RWPE1 (cell line): Measurements from ENCODE around the gene C2orf92.

ENCODE experiments used
- CTCF ChIA-PET: fragments of 350-600 bp; sonication (Branson Sonifier 250); formaldehyde crosslinking; extraction: SDS; loops from one replicate; lab custom pipeline; 2021; lab: Yijun Ruan, JAX
- POLR2A ChIA-PET: fragments of 400-600 bp; formaldehyde crosslinking; extraction: SDS; loops from one replicate; lab custom pipeline; 2020; ENCODE audit warnings: antibody characterized with exemption; ENCODE audit not compliant: low non-redundant PET; lab: Yijun Ruan, JAX
- DNase-seq: peaks from one replicate; pipeline ENCODE4 v3.0.0; 2012; ENCODE audit warnings: low spot score
- H3K27ac ChIP-seq: fragments of 450-650 bp; 2 replicates; pipeline ENCODE4 v1.5.1; 2017
- TF ChIP-seq, protein P1 (sequence below): fragments of 450-650 bp; conservative IDR thresholded peaks from 2 replicates; pipeline ENCODE4 v1.5.1; 2017; ENCODE audit warnings: low read depth, mild to moderate bottlenecking

C2orf92 gene

DNA sequence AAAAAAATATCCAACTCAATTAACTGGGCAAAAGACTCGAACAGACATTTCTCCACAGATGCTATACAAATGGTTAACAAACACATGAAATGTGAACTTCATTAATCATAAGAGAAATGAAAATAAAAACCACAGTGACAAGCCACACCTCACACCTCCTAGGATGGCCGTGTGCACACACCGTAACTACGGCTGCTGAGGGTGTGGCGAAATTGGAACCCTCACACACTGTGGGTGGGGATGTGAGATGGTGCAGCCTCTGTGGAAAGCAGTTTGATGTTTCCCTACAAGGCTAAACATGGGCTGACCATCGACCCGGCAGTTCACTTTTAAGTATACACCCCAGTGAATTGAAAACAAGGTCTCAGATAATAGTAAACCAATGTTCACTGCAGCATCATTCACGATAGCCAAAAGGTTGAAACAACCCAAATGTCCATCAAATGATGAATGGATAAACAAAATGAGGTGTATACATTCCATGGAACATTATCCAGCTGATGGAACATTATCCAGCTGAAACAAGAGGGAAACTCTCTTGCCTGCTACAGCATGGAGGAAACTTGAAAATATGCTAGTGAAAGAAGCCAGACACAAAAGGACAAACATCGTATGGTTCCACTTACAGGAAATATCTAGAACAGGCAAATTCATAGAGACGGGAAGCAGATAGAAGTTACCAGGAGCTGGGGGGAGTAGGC, 76.1 kb downstream of the C2orf92 start:
- H3K27ac ChIP-seq: no peak overlapping the region
- no peak for DNase-seq
- ChIA-PET POLR2A (no interaction called here), CTCF (no interaction called here)
- TF ChIP-seq, protein P1, sequence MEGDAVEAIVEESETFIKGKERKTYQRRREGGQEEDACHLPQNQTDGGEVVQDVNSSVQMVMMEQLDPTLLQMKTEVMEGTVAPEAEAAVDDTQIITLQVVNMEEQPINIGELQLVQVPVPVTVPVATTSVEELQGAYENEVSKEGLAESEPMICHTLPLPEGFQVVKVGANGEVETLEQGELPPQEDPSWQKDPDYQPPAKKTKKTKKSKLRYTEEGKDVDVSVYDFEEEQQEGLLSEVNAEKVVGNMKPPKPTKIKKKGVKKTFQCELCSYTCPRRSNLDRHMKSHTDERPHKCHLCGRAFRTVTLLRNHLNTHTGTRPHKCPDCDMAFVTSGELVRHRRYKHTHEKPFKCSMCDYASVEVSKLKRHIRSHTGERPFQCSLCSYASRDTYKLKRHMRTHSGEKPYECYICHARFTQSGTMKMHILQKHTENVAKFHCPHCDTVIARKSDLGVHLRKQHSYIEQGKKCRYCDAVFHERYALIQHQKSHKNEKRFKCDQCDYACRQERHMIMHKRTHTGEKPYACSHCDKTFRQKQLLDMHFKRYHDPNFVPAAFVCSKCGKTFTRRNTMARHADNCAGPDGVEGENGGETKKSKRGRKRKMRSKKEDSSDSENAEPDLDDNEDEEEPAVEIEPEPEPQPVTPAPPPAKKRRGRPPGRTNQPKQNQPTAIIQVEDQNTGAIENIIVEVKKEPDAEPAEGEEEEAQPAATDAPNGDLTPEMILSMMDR: no peak

DNA sequence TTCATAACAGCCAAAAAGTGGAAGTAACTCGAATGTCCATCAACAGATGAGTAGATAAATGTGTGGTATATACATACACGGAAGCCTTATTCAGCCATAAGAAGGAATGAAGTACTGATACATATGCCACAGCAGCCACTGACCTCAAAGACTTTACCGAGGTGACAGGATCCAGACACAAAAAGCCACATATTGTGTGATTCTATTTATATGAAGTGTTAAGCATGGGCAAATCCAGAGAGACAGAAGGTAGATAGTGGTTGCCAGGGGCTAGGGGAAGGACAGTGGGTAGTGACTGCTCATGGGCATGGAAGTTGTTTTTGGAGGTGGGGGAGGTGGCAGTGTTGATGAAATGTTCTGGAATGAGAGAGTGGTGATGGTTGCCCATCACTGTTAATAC, 77.8 kb downstream of the C2orf92 start:
- no peak for DNase-seq
- ChIA-PET POLR2A (no interaction called here), CTCF (interaction anchor here (0.7 kb wide), 1 partner anchor 27 kb away, joined by 4 read pairs; no protein-coding TSS in a partner anchor)
- no peak overlapping the region for H3K27ac ChIP-seq
- TF ChIP-seq, protein P1: no peak

DNA sequence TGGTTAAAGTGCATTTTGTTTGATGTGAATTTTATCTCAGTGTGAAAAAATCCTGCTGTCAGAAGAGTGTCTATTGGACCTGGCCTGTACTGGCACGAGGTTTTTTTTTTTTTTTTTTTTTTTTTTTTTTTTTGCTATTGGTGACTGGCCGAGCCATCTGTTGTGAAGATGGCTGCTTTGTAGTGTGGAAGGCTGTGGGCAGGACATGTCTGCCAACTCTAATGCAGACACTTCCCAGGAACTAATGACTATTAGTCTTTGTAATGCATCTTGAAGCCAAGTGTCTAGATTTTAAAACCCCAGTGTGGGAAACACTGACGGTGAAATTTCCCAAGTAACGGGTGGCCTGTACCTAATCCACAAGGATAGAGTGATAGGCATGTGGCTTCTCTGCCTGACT, 78.2 kb downstream of the C2orf92 start:
- CTCF ChIA-PET: interaction anchor here (0.6 to 1.5 kb wide), 2 partner anchors 46 to 50 kb away, joined by 3 to 4 read pairs; no protein-coding TSS in a partner anchor
- no peak overlapping the region for H3K27ac ChIP-seq
- no peak for DNase-seq
- TF ChIP-seq, protein P1: no peak
- POLR2A ChIA-PET: no interaction called here

DNA sequence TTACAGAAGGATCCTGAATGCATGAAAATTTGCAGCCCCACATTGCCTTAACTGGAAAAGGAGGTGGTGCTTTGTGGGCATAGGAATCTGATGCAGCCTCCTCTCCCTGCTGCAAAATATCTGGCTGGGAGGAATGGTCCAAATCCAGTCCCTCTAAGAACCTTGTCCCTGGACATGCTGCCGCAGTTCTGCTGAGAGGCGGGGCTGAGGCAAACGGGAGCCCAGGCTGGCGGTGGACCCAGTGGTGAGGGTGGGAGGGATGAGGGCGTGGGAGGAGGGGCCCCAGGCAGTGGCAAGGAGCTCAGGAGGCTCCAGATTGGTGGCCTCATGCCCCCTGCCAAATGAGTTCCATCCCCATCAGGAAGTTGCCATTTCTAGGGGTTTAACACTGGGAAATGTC, 80.1 kb downstream of the C2orf92 start:
- DNase-seq: no peak
- no peak overlapping the region for H3K27ac ChIP-seq
- TF ChIP-seq, protein P1: no peak
- ChIA-PET POLR2A (no interaction called here), CTCF (interaction anchor here (0.6 kb wide), 1 partner anchor 32 kb away, joined by 3 read pairs; no protein-coding TSS in a partner anchor)

DNA sequence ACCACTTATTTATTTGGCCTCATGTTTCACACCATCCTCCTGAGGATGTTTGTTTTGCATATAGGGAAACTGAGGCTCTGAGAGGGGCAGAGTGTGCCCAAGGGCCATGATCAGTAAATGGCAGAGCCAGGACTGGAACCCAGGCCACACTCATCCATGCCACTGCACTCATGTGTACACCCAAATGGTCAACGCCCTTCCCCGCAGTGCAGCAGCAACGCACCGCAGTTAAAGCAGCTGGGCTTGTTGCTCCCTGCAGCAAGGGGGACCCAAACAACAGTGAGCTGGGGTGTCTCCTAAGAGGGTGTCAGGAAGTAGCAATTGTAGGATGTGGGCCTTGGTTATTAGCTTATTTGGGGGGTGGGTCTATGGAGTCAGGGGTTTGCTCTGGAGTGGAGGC, 80.5 kb downstream of the C2orf92 start:
- no peak for DNase-seq
- H3K27ac ChIP-seq: no peak overlapping the region
- CTCF ChIA-PET: interaction anchor here (0.6 kb wide), 1 partner anchor 33 kb away, joined by 3 read pairs; no protein-coding TSS in a partner anchor
- POLR2A ChIA-PET: no interaction called here
- TF ChIP-seq, protein P1: no peak

DNA sequence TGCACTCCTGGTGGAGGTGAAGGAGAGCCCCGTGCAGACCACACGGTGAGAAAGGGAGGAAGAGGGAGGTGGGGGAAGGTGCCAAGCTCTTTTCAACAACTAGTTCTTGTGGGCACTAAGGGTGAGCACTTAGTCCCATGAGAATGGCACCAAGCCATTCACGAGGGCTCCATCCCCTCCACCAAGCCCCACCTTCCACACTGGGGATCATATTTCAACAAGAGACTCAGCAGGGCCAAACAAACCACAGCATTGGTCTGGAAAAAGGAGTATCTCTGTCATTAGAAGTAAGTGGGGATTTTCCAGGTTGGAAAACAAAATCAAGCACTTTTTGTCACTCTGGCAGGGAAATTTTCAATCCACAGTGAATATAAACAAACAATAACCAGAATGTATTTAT, 82.2 kb downstream of the C2orf92 start:
- TF ChIP-seq, protein P1: no peak
- CTCF ChIA-PET: interaction anchor here (0.7 to 1.3 kb wide), 2 partner anchors 9 to 11 kb away, joined by 3 read pairs; no protein-coding TSS in a partner anchor
- no peak for DNase-seq
- H3K27ac ChIP-seq: peak overlapping the region; percentile 30; the same call in 1 of the 2 replicates
- POLR2A ChIA-PET: no interaction called here
